ENCODE data around the gene CDH16.

CDH16 gene

GRCh38 chr16:66881560-66881959 lies 37.1 kb downstream of the CDH16 start:
- H3K4me1 ChIP-seq (ENCODE audit: control insufficient read depth in 2 of 2, insufficient read depth in 1 of 2, low read depth in 1 of 2, low read length in 2 of 2): peaks cover 5 to 7% of the 10 kb centered on the region in 2 donors
- H4K91ac ChIP-seq (ENCODE audit: low read depth, low read length, poor library complexity): no peak overlapping the region
- H2BK15ac ChIP-seq (ENCODE audit: low read length): no peak overlapping the region
- no peak for DNase-seq (ENCODE audit: low spot score)
- H3K79me1 ChIP-seq (ENCODE audit: low read depth, low read length): peaks cover 5% of the 10 kb centered on the region
- no peak overlapping the region for H3K23ac ChIP-seq (ENCODE audit: low read depth, low read length, poor library complexity)
- H2BK12ac ChIP-seq (ENCODE audit: low read length): no peak overlapping the region
- H3K9ac ChIP-seq (ENCODE audit: low read depth, low read length, poor library complexity): no peak overlapping the region
- H4K8ac ChIP-seq (ENCODE audit: low read depth, low read length): no peak overlapping the region
- H3K27ac ChIP-seq (replicated peaks; ENCODE audit: low read length): no peak overlapping the region
- no peak overlapping the region for H3K18ac ChIP-seq (ENCODE audit: low read length)
- WGBS, 2 donors (ENCODE audit: extremely low coverage in 2 of 2, insufficient read length in 2 of 2, insufficient replicate concordance in 1 of 2): no CpG with 5 or more reads among the region's 2 CpGs
- no peak overlapping the region for H2BK5ac ChIP-seq (ENCODE audit: low read length)
- no peak overlapping the region for H2AFZ ChIP-seq (ENCODE audit: low read length)
- H3K14ac ChIP-seq (ENCODE audit: low read length): no peak overlapping the region
- no peaks in the 10 kb centered on the region for H3K27me3 ChIP-seq (ENCODE audit: control insufficient read depth in 3 of 3, insufficient read depth in 3 of 3, low read depth in 1 of 3, low read length in 3 of 3)
- H3K9me3 ChIP-seq (replicated peaks in 1 of 2; ENCODE audit: control insufficient read depth in 2 of 2, insufficient read depth in 1 of 2, low read depth in 1 of 2, low read length in 2 of 2): peaks cover 0 to 3% of the 10 kb centered on the region in 2 donors
- H2AK5ac ChIP-seq (ENCODE audit: low read depth, low read length): no peak overlapping the region
- H3K4me3 ChIP-seq (ENCODE audit: low read length in 2 of 2): peak overlapping the region in 1 of 2 donors; percentile 54
- H2BK120ac ChIP-seq (ENCODE audit: low read depth, low read length): no peak overlapping the region
- H3K4ac ChIP-seq (ENCODE audit: low read length): no peak overlapping the region
- H3K36me3 ChIP-seq (replicated peaks in 1 of 2; ENCODE audit: control insufficient read depth in 2 of 2, insufficient read depth in 2 of 2, low read length in 2 of 2): peaks cover 19 to 28% of the 10 kb centered on the region in 2 donors
- H3K4me2 ChIP-seq (ENCODE audit: insufficient read depth, low read length, poor library complexity, severe bottlenecking): no peak overlapping the region

DNA sequence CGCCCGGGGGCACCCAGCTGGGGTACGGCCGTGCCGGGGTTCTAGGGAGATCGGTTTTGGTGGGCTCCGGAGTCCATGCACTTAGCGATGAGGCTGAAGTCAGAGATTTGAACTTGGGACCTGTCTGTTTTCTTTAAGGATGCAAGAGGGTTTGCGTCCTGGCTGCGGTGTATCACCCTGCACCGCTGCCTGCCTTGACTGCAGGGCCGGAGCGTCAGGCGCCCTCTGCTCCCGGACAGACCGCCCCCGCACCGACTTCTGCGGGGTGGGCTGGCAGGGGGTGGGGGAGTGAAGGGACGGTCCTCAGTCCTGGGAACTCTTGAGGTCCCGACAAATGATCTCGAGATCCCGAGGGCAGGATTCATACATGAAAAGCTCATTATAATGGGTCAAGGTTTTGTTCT lies 37.7 kb downstream of the CDH16 start:
- H2BK15ac ChIP-seq (ENCODE audit: low read length): peak overlapping the region; percentile 56
- H4K8ac ChIP-seq (ENCODE audit: low read depth, low read length): no peak overlapping the region
- no CpG with 5 or more reads among the region's 23 CpGs for WGBS, 2 donors (ENCODE audit: extremely low coverage in 2 of 2, insufficient read length in 2 of 2, insufficient replicate concordance in 1 of 2)

GRCh38 chr16:66880288-66881013 lies 38.2 kb downstream of the CDH16 start, which contains the start of gene PDP2:
Gene PDP2, plus strand, starts transcription at chr16:66880515. Its CDS starts 3,770 bp downstream, at chr16:66884285.
- peak within 1 kb of the TSS; percentile 72 for H4K91ac ChIP-seq (ENCODE audit: low read depth, low read length, poor library complexity)
- peak within 1 kb of the TSS; percentile 93 for H3K4ac ChIP-seq (ENCODE audit: low read length)
- H3K79me1 ChIP-seq (ENCODE audit: low read depth, low read length): peaks cover 5% of the 10 kb centered on the region
- peaks cover 0 to 2% of the 10 kb centered on the region in 2 donors for H3K9me3 ChIP-seq (replicated peaks in 1 of 2; ENCODE audit: control insufficient read depth in 2 of 2, insufficient read depth in 1 of 2, low read depth in 1 of 2, low read length in 2 of 2)
- H3K14ac ChIP-seq (ENCODE audit: low read length): peak within 1 kb of the TSS; percentile 92
- peak within 1 kb of the TSS; percentile 93 for H3K4me2 ChIP-seq (ENCODE audit: insufficient read depth, low read length, poor library complexity, severe bottlenecking)
- H3K4me3 ChIP-seq (ENCODE audit: low read length in 2 of 2): peak within 1 kb of the TSS; percentile 54 to 89
- H2AK5ac ChIP-seq (ENCODE audit: low read depth, low read length): no peak within 1 kb of the TSS
- H2AFZ ChIP-seq (ENCODE audit: low read length): peak within 1 kb of the TSS; percentile 89
- H3K27me3 ChIP-seq (ENCODE audit: control insufficient read depth in 3 of 3, insufficient read depth in 3 of 3, low read depth in 1 of 3, low read length in 3 of 3): no peaks in the 10 kb centered on the region
- peaks cover 15 to 16% of the 10 kb centered on the region in 2 donors for H3K36me3 ChIP-seq (replicated peaks in 1 of 2; ENCODE audit: control insufficient read depth in 2 of 2, insufficient read depth in 2 of 2, low read length in 2 of 2)
- DNase-seq (ENCODE audit: low spot score): peak; percentile 94
- H3K27ac ChIP-seq (replicated peaks; ENCODE audit: low read length): no peak within 1 kb of the TSS
- H3K18ac ChIP-seq (ENCODE audit: low read length): peak within 1 kb of the TSS; percentile 93
- peak within 1 kb of the TSS; percentile 15 for H2BK5ac ChIP-seq (ENCODE audit: low read length)
- H3K23ac ChIP-seq (ENCODE audit: low read depth, low read length, poor library complexity): peak within 1 kb of the TSS; percentile 90
- no CpG with 5 or more reads among the region's 58 CpGs for WGBS, 2 donors (ENCODE audit: extremely low coverage in 2 of 2, insufficient read length in 2 of 2, insufficient replicate concordance in 1 of 2)
- peak within 1 kb of the TSS; percentile 55 for H4K8ac ChIP-seq (ENCODE audit: low read depth, low read length)
- H3K4me1 ChIP-seq (ENCODE audit: control insufficient read depth in 2 of 2, insufficient read depth in 1 of 2, low read depth in 1 of 2, low read length in 2 of 2): peaks cover 5 to 7% of the 10 kb centered on the region in 2 donors
- H2BK15ac ChIP-seq (ENCODE audit: low read length): peak within 1 kb of the TSS; percentile 56
- peak within 1 kb of the TSS; percentile 75 for H3K9ac ChIP-seq (ENCODE audit: low read depth, low read length, poor library complexity)
- peak within 1 kb of the TSS; percentile 81 for H2BK12ac ChIP-seq (ENCODE audit: low read length)
- H2BK120ac ChIP-seq (ENCODE audit: low read depth, low read length): no peak within 1 kb of the TSS

More for the DNA sequence above, 37.7 kb downstream of the CDH16 start:
- H3K18ac ChIP-seq (ENCODE audit: low read length): peak overlapping the region; percentile 93
- H3K23ac ChIP-seq (ENCODE audit: low read depth, low read length, poor library complexity): peak overlapping the region; percentile 90
- H2BK5ac ChIP-seq (ENCODE audit: low read length): peak overlapping the region; percentile 15
- H4K91ac ChIP-seq (ENCODE audit: low read depth, low read length, poor library complexity): peak overlapping the region; percentile 72
- no peaks in the 10 kb centered on the region for H3K27me3 ChIP-seq (ENCODE audit: control insufficient read depth in 3 of 3, insufficient read depth in 3 of 3, low read depth in 1 of 3, low read length in 3 of 3)
- no peak overlapping the region for H3K27ac ChIP-seq (replicated peaks; ENCODE audit: low read length)
- H3K36me3 ChIP-seq (replicated peaks in 1 of 2; ENCODE audit: control insufficient read depth in 2 of 2, insufficient read depth in 2 of 2, low read length in 2 of 2): peaks cover 17 to 22% of the 10 kb centered on the region in 2 donors
- peak overlapping the region; percentile 89 for H2AFZ ChIP-seq (ENCODE audit: low read length)
- peaks cover 5 to 7% of the 10 kb centered on the region in 2 donors for H3K4me1 ChIP-seq (ENCODE audit: control insufficient read depth in 2 of 2, insufficient read depth in 1 of 2, low read depth in 1 of 2, low read length in 2 of 2)
- H2BK12ac ChIP-seq (ENCODE audit: low read length): no peak overlapping the region
- H3K4me2 ChIP-seq (ENCODE audit: insufficient read depth, low read length, poor library complexity, severe bottlenecking): peak overlapping the region; percentile 93
- H3K9me3 ChIP-seq (replicated peaks in 1 of 2; ENCODE audit: control insufficient read depth in 2 of 2, insufficient read depth in 1 of 2, low read depth in 1 of 2, low read length in 2 of 2): peaks cover 0 to 3% of the 10 kb centered on the region in 2 donors
- H2AK5ac ChIP-seq (ENCODE audit: low read depth, low read length): no peak overlapping the region
- H3K4me3 ChIP-seq (ENCODE audit: low read length in 2 of 2): peak overlapping the region; percentile 54 to 89
- peaks cover 5% of the 10 kb centered on the region for H3K79me1 ChIP-seq (ENCODE audit: low read depth, low read length)
- no peak overlapping the region for H2BK120ac ChIP-seq (ENCODE audit: low read depth, low read length)
- DNase-seq (ENCODE audit: low spot score): peak; percentile 24
- peak overlapping the region; percentile 75 for H3K9ac ChIP-seq (ENCODE audit: low read depth, low read length, poor library complexity)
- peak overlapping the region; percentile 93 for H3K4ac ChIP-seq (ENCODE audit: low read length)
- H3K14ac ChIP-seq (ENCODE audit: low read length): peak overlapping the region; percentile 92

DNA sequence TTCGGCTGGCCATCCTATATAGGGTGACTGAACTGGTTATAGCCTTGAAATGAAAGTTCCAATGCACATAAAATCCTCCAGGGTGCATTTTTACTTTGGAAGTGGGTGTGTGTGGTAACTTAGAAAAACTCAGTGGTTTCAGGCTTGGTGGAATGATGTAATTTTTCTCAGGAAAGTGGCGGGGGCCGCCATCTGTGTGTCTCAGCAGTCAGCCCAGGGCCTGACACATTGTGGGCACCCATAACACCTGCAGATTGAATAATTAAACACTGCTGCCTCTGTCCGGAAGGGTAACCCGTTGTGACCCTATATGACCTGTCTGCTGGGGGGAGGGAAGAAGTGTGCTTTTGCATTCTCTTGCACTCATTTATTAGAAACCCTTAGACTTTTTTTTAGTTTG lies 40.6 kb downstream of the CDH16 start:
- Histone ChIP-seq H3K18ac (ENCODE audit: low read length) (no peak overlapping the region), H3K27me3 (ENCODE audit: control insufficient read depth in 3 of 3, insufficient read depth in 3 of 3, low read depth in 1 of 3, low read length in 3 of 3) (no peaks in the 10 kb centered on the region), H2BK12ac (ENCODE audit: low read length) (no peak overlapping the region), H2BK15ac (ENCODE audit: low read length) (no peak overlapping the region), H3K4me2 (ENCODE audit: insufficient read depth, low read length, poor library complexity, severe bottlenecking) (no peak overlapping the region), H3K27ac (replicated peaks; ENCODE audit: low read length) (no peak overlapping the region), H2AFZ (ENCODE audit: low read length) (no peak overlapping the region), H3K9ac (ENCODE audit: low read depth, low read length, poor library complexity) (no peak overlapping the region), H3K14ac (ENCODE audit: low read length) (no peak overlapping the region), H3K36me3 (replicated peaks in 1 of 2; ENCODE audit: control insufficient read depth in 2 of 2, insufficient read depth in 2 of 2, low read length in 2 of 2) (no peaks in the 10 kb centered on the region), H3K79me1 (ENCODE audit: low read depth, low read length) (peaks cover 5% of the 10 kb centered on the region), H3K23ac (ENCODE audit: low read depth, low read length, poor library complexity) (no peak overlapping the region), H2BK120ac (ENCODE audit: low read depth, low read length) (no peak overlapping the region), H3K4me1 (ENCODE audit: control insufficient read depth in 2 of 2, insufficient read depth in 1 of 2, low read depth in 1 of 2, low read length in 2 of 2) (peaks cover 8 to 14% of the 10 kb centered on the region in 2 donors), H4K8ac (ENCODE audit: low read depth, low read length) (no peak overlapping the region), H3K9me3 (replicated peaks in 1 of 2; ENCODE audit: control insufficient read depth in 2 of 2, insufficient read depth in 1 of 2, low read depth in 1 of 2, low read length in 2 of 2) (no peaks in the 10 kb centered on the region), H3K4me3 (ENCODE audit: low read length in 2 of 2) (no peak overlapping the region), H2BK5ac (ENCODE audit: low read length) (no peak overlapping the region), H3K4ac (ENCODE audit: low read length) (no peak overlapping the region), H2AK5ac (ENCODE audit: low read depth, low read length) (no peak overlapping the region), H4K91ac (ENCODE audit: low read depth, low read length, poor library complexity) (no peak overlapping the region)
- no CpG with 5 or more reads among the region's 5 CpGs for WGBS, 2 donors (ENCODE audit: extremely low coverage in 2 of 2, insufficient read length in 2 of 2, insufficient replicate concordance in 1 of 2)
- no peak for DNase-seq (ENCODE audit: low spot score)

All from neuronal stem cell (in vitro differentiated cells).